Right lobe of liver (tissue), 6 donors: ENCODE measurements around the gene RCAN2. TPM values are rescaled to one million over a fixed set of nuclear protein-coding genes. Genes with fewer than 3 reads are reported as not detected.

Experiments used
- ATAC-seq, 4 donors: fragments of 200-7000 bp; cut with Tn5 transposase; one replicate each; pipeline ENCODE4 v1.9.1; 2020; ENCODE audit warnings: mild to moderate bottlenecking in 4 of 4, moderate library complexity in 4 of 4
- DNase-seq, 3 donors: peaks; one replicate each; pipeline ENCODE4 v3.0.0-alpha.2; 2020
- H3K27ac ChIP-seq, 3 donors: fragments of 200-600 bp; one replicate each; pipeline ENCODE4 v1.8.0; 2022
- H3K27me3 ChIP-seq, 2 donors: fragments of 200-600 bp; one replicate each; pipeline ENCODE4 v1.8.0; 2022
- H3K36me3 ChIP-seq, 4 donors: fragments of 200-600 bp; sonication (generic) in 1 of 4; one replicate each; pipeline versions ENCODE4 v1.5.1 to v1.8.0; 2017 to 2022; ENCODE audit warnings: control low read depth in 1 of 4
- H3K4me1 ChIP-seq, 4 donors: fragments of 200-600 bp; sonication (generic) in 1 of 4; one replicate each; pipeline versions ENCODE4 v1.5.1 to v1.8.0; 2017 to 2022; ENCODE audit warnings: control low read depth in 1 of 4
- H3K4me3 ChIP-seq, 3 donors: fragments of 200-600 bp; one replicate each; pipeline ENCODE4 v1.8.0; 2022
- H3K9me3 ChIP-seq, 4 donors: fragments of 200-600 bp; sonication (generic) in 1 of 4; one replicate each; pipeline versions ENCODE4 v1.5.1 to v1.8.0; 2017 to 2022; ENCODE audit warnings: control low read depth in 1 of 4
- POLR2A ChIP-seq: fragments of 450-650 bp; IDR thresholded peaks from one replicate; pipeline ENCODE4 v1.6.1; 2017; ENCODE audit warnings: antibody characterized with exemption, mild to moderate bottlenecking
- WGBS: methylation state at CpG from one replicate; pipeline ENCODE4 v1.1.6; 2018; ENCODE audit warnings: low coverage, low lambda C conversion rate; ENCODE audit not compliant: insufficient coverage; ENCODE audit errors: missing lambda C conversion rate; 5-methylcytosine and 5-hydroxymethylcytosine counted together
- intact Hi-C, 2 donors: fragments of 100-400 bp; cut with DNase I; formaldehyde crosslinking; loops; one replicate each; pipeline versions ENCODE4 v1.11.2 to v1.14.1; 2022
- total RNA-seq, 6 experiments: library from RNA; depleted of rRNA in 2 of 6; stranded (reverse); fragments of >200 nt in 2 of 6; fragmentation: NEBNext Ultra II Directional in 3 of 6; extraction: Animal tissue kit (Norgen Biotek cat#: 25700) in 3 of 6; gene quantifications; one replicate each; pipeline versions ENCODE4 v1.1.0 to v1.2.4, GENCODE V29; 2016 to 2023
- TF ChIP-seq, protein P1 (sequence below), 4 donors: fragments of 200-600 bp in 3 of 4; fragments of 450-650 bp in 1 of 4; IDR thresholded peaks; one replicate each; pipeline versions ENCODE4 v1.5.1 to v1.8.0; 2016 to 2022; ENCODE audit warnings: antibody characterized with exemption in 4 of 4, mild to moderate bottlenecking in 2 of 4
- donor health status: DM: no; HTN: yes; CAD: no.
- donor health status: DM: no; HTN: no; CAD: no.
- donor health status: DM: no; HTN: no; CAD: no.
- donor health status: DM: no; HTN: yes; CAD: no.
- donor health status: DM: no; HTN: yes; CAD: no.

The RCAN2 gene
- total RNA-seq, 6 experiments from 2014 or later = 0.77 to 4.5 (median 1.9) TPM

DNA sequence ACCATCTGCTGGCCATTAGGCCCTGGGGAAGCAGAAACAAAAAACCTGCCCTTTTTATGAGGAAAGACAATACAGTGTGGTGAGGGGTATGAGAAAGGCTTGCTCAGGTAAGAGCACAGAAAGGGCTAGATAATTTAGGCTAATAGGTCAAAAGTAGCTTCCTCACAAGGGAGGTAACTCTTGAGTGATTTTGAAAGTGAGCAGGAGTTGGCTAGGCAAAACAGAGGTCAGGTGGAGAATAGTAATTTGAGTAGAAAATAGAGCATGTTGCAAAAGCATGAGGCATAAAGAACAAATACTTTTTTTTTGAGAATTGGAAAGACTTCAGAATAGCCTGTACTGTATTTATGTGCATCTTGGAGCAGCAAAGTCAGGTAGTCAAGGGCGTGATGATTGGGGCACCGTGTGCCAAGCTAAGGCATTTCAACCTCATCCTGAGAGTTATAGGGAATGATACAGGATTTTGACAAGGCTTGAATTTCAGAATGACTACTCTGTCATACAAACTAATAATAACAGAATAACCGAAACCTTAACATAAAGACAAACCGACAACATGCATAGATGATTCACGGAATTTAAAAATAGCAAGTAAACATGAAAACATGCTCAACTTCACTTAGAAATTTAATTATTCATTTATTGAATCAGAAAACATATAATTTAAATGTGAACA is 197.5 kb downstream of the RCAN2 start:
- H3K4me3 ChIP-seq = no peak overlapping the region
- TF ChIP-seq POLR2A = no peak
- TF ChIP-seq, protein P1, sequence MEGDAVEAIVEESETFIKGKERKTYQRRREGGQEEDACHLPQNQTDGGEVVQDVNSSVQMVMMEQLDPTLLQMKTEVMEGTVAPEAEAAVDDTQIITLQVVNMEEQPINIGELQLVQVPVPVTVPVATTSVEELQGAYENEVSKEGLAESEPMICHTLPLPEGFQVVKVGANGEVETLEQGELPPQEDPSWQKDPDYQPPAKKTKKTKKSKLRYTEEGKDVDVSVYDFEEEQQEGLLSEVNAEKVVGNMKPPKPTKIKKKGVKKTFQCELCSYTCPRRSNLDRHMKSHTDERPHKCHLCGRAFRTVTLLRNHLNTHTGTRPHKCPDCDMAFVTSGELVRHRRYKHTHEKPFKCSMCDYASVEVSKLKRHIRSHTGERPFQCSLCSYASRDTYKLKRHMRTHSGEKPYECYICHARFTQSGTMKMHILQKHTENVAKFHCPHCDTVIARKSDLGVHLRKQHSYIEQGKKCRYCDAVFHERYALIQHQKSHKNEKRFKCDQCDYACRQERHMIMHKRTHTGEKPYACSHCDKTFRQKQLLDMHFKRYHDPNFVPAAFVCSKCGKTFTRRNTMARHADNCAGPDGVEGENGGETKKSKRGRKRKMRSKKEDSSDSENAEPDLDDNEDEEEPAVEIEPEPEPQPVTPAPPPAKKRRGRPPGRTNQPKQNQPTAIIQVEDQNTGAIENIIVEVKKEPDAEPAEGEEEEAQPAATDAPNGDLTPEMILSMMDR (IDR thresholded peaks at IDR 0.05) = no peak
- no peak for DNase-seq
- 88% methylated on average over 5 of the region's 5 CpGs for WGBS
- no peaks in the 10 kb centered on the region for H3K27me3 ChIP-seq
- no peaks in the 10 kb centered on the region for H3K36me3 ChIP-seq
- H3K4me1 ChIP-seq = no peaks in the 10 kb centered on the region
- H3K27ac ChIP-seq = no peak overlapping the region
- intact Hi-C loops = no loop called here
- ATAC-seq = no peak
- no peaks in the 10 kb centered on the region for H3K9me3 ChIP-seq

DNA sequence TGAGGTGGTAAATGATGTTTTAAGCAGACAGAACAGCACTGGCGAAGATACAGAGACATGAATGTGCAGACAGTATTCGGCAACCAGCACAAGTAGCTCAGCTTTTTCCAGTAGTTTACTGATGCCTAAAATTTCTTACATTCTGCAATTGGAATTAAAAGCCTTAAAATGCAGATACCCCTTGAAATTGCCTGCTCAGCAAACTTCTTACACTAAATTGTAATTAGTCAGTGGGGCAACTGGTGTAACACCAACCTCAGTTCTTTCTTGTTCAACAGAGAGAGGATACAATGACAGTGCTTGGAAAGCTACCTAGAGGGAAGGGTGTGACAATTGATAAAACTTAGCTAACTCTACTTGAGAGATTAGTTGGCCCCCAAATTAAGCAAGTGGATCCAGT is 199.4 kb downstream of the RCAN2 start:
- H3K4me3 ChIP-seq = no peak overlapping the region
- WGBS = 97% methylated on average over 2 of the region's 2 CpGs
- H3K27me3 ChIP-seq = no peaks in the 10 kb centered on the region
- H3K4me1 ChIP-seq = no peaks in the 10 kb centered on the region
- no peak overlapping the region for H3K27ac ChIP-seq
- no peaks in the 10 kb centered on the region for H3K36me3 ChIP-seq
- H3K9me3 ChIP-seq = no peaks in the 10 kb centered on the region
- intact Hi-C loops = no loop called here
- DNase-seq = no peak
- TF ChIP-seq POLR2A = no peak
- TF ChIP-seq, protein P1 (IDR thresholded peaks at IDR 0.05) = no peak
- ATAC-seq = no peak

DNA sequence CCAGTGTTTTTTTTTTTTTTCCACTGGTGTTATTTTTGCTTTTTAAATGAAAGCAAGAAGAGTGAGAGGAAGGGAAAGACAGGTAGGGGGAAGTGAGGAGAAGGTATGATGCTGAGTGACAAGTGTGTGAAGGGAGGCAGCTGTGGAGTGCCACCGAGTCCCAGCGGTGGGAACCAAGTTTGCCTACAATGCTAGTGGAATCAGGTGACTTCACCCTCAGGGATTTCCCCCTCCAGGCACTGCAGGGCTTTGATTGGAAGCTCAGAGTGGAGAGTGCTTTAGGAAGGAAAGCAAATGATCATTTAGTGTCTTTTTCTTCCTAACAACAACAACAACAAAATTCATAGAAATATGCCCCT is 200.0 kb downstream of the RCAN2 start:
- Histone ChIP-seq H3K36me3 (no peaks in the 10 kb centered on the region), H3K4me1 (no peaks in the 10 kb centered on the region), H3K9me3 (no peaks in the 10 kb centered on the region), H3K27ac (no peak overlapping the region), H3K4me3 (no peak overlapping the region), H3K27me3 (no peaks in the 10 kb centered on the region)
- DNase-seq (no peak), ATAC-seq (no peak)
- intact Hi-C loops = no loop called here
- TF ChIP-seq, protein P1 (IDR thresholded peaks at IDR 0.05) = no peak
- no peak for TF ChIP-seq POLR2A
- 73% methylated on average over 2 of the region's 2 CpGs for WGBS

DNA sequence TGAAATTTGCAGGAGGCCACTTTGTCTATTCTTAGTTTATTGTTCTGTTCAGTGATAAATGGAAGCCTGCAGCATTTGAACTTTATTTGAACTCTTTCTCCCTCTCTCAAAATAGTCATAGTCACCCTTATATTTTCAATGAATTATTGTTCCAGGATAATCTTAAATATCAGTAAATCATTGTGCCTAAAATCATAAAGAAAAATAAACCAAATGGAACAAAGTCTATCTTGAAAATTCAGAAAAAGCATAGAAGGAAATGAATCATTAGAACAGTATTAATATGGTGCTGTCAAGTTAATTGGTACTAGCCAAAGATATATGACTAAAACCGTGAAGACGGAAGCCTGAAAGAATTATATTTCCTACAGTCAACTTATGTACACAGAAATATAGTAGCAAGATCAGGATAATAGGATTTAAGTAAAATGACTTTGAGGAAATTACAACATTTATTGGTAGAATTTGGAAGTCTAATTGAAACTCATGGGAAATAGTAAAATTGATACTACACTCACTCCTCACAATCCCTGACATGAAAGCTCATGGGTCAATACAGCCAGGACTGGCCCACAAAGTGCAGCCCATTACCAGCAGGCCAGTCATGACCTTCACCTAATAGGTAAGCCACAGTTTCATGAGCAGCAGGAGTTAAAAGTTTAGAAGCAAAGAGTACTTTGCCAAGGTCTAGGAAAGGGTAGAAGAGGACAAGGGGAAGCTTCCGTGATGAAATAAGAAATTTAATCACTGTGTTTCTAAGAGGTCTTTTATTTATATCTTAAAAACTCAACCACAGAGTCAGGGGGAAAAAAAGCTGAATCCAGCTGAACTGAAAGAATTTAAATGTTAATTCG is 200.6 kb downstream of the RCAN2 start:
- Histone ChIP-seq H3K27me3 (no peaks in the 10 kb centered on the region), H3K4me1 (no peaks in the 10 kb centered on the region), H3K27ac (no peak overlapping the region), H3K36me3 (no peaks in the 10 kb centered on the region), H3K4me3 (no peak overlapping the region), H3K9me3 (no peaks in the 10 kb centered on the region)
- WGBS = 59% methylated on average over 4 of the region's 4 CpGs
- DNase-seq (no peak), ATAC-seq (peak in 1 of 4 donors; percentile 18)
- TF ChIP-seq, protein P1 (IDR thresholded peaks at IDR 0.05) = no peak
- TF ChIP-seq POLR2A = no peak
- intact Hi-C loops = no loop called here
